ENCODE data around the gene ARHGAP12. TPM values are rescaled to one million over a fixed set of nuclear protein-coding genes. Genes with fewer than 3 reads are reported as not detected.

ARHGAP12 gene
- total and polyA plus RNA-seq, 5 experiments from 2014 or later = 9.9 to 35.0 (median 11.3) TPM

GRCh38 chr10:31945392-31945791, 16.8 kb upstream of the ARHGAP12 start:
- POLR2A ChIA-PET = no interaction called here
- H3K36me3 Mint-ChIP-seq = peaks cover 0 to under 1% (median 0%) of the 10 kb centered on the region in 3 donors
- H3K4me3 Mint-ChIP-seq = no peak overlapping the region
- H3K4me1 Mint-ChIP-seq = peaks cover 2 to 21% (median 5%) of the 10 kb centered on the region in 4 donors
- DNase-seq (no peak), ATAC-seq (no peak)
- no peaks in the 10 kb centered on the region for H3K27me3 Mint-ChIP-seq
- no peak overlapping the region for H3K27ac Mint-ChIP-seq
- H3K9me3 Mint-ChIP-seq = peaks cover 0 to 4% (median 0%) of the 10 kb centered on the region in 9 donors

- no peak for ATAC-seq
- Mint-ChIP-seq H3K4me3 (no peak overlapping the region), H3K27me3 (no peaks in the 10 kb centered on the region), H3K9me3 (no peaks in the 10 kb centered on the region), H3K27ac (no peak overlapping the region), H3K36me3 (no peaks in the 10 kb centered on the region), H3K4me1 (peaks cover 2 to 22% (median 5%) of the 10 kb centered on the region in 4 donors)
- POLR2A ChIA-PET = no interaction called here
- no peak for DNase-seq
Observed at GRCh38 chr10:31944071-31944433, 15.4 kb upstream of the ARHGAP12 start.

- no peak overlapping the region for H3K4me3 Mint-ChIP-seq
- no peak overlapping the region for H3K27ac Mint-ChIP-seq
- POLR2A ChIA-PET = no interaction called here
Observed at GRCh38 chr10:31942892-31943291, 14.3 kb upstream of the ARHGAP12 start.

GRCh38 chr10:31942435-31942834, 13.8 kb upstream of the ARHGAP12 start:
- no peaks in the 10 kb centered on the region for H3K36me3 Mint-ChIP-seq
- POLR2A ChIA-PET = no interaction called here
- no peak overlapping the region for H3K4me3 Mint-ChIP-seq
- no peak for ATAC-seq
- peaks cover 2 to 19% (median 5%) of the 10 kb centered on the region in 4 donors for H3K4me1 Mint-ChIP-seq
- H3K27me3 Mint-ChIP-seq = no peaks in the 10 kb centered on the region
- no peak overlapping the region for H3K27ac Mint-ChIP-seq
- H3K9me3 Mint-ChIP-seq = no peaks in the 10 kb centered on the region
- DNase-seq = no peak

More at GRCh38 chr10:31942892-31943291, 14.3 kb upstream of the ARHGAP12 start:
- H3K27me3 Mint-ChIP-seq = no peaks in the 10 kb centered on the region
- peaks cover 2 to 22% (median 5%) of the 10 kb centered on the region in 4 donors for H3K4me1 Mint-ChIP-seq
- H3K9me3 Mint-ChIP-seq = no peaks in the 10 kb centered on the region
- ATAC-seq (no peak), DNase-seq (no peak)
- no peaks in the 10 kb centered on the region for H3K36me3 Mint-ChIP-seq

GRCh38 chr10:31940839-31941653, 12.4 kb upstream of the ARHGAP12 start:
- H3K4me3 Mint-ChIP-seq = no peak overlapping the region
- H3K4me1 Mint-ChIP-seq = peaks cover 2 to 19% (median 6%) of the 10 kb centered on the region in 4 donors
- no peaks in the 10 kb centered on the region for H3K36me3 Mint-ChIP-seq
- H3K9me3 Mint-ChIP-seq = no peaks in the 10 kb centered on the region
- H3K27ac Mint-ChIP-seq = peak overlapping the region in 1 of 10 donors; percentile 41
- DNase-seq = no peak
- ATAC-seq = peak in 1 of 2 donors; percentile 11
- no peaks in the 10 kb centered on the region for H3K27me3 Mint-ChIP-seq
- POLR2A ChIA-PET = no interaction called here

GRCh38 chr10:31939797-31940708, 11.4 kb upstream of the ARHGAP12 start:
- no peak for ATAC-seq
- Mint-ChIP-seq H3K9me3 (no peaks in the 10 kb centered on the region), H3K27ac (no peak overlapping the region), H3K36me3 (no peaks in the 10 kb centered on the region), H3K4me3 (no peak overlapping the region), H3K27me3 (no peaks in the 10 kb centered on the region), H3K4me1 (peaks cover 2 to 18% (median 6%) of the 10 kb centered on the region in 4 donors)
- POLR2A ChIA-PET = no interaction called here
- no peak for DNase-seq

- no peak for ATAC-seq
- no peak for DNase-seq
- POLR2A ChIA-PET = no interaction called here
- H3K4me1 Mint-ChIP-seq = peaks cover 0 to 10% (median 6%) of the 10 kb centered on the region in 4 donors
- no peaks in the 10 kb centered on the region for H3K9me3 Mint-ChIP-seq
- no peak overlapping the region for H3K4me3 Mint-ChIP-seq
- H3K27ac Mint-ChIP-seq = no peak overlapping the region
- H3K27me3 Mint-ChIP-seq = no peaks in the 10 kb centered on the region
- no peaks in the 10 kb centered on the region for H3K36me3 Mint-ChIP-seq
Observed at GRCh38 chr10:31937371-31937770, 8.7 kb upstream of the ARHGAP12 start.

GRCh38 chr10:31936933-31937332, 8.3 kb upstream of the ARHGAP12 start:
- peaks cover 0 to 10% (median 6%) of the 10 kb centered on the region in 4 donors for H3K4me1 Mint-ChIP-seq
- H3K36me3 Mint-ChIP-seq = no peaks in the 10 kb centered on the region
- no peak overlapping the region for H3K4me3 Mint-ChIP-seq
- ATAC-seq (no peak), DNase-seq (no peak)
- POLR2A ChIA-PET = no interaction called here
- no peaks in the 10 kb centered on the region for H3K9me3 Mint-ChIP-seq
- H3K27me3 Mint-ChIP-seq = no peaks in the 10 kb centered on the region
- no peak overlapping the region for H3K27ac Mint-ChIP-seq

GRCh38 chr10:31936086-31936485, 7.5 kb upstream of the ARHGAP12 start:
- POLR2A ChIA-PET = interaction anchor here (0.7 kb wide), 1 partner anchor 75 kb away, joined by 3 read pairs; no protein-coding TSS in a partner anchor
- Mint-ChIP-seq H3K4me1 (peaks cover 0 to 8% (median 3%) of the 10 kb centered on the region in 4 donors), H3K9me3 (no peaks in the 10 kb centered on the region), H3K27ac (no peak overlapping the region), H3K27me3 (no peaks in the 10 kb centered on the region), H3K4me3 (no peak overlapping the region), H3K36me3 (no peaks in the 10 kb centered on the region)
- DNase-seq (no peak), ATAC-seq (no peak)

GRCh38 chr10:31935678-31936077, 7.0 kb upstream of the ARHGAP12 start:
- no peak for ATAC-seq
- no peaks in the 10 kb centered on the region for H3K27me3 Mint-ChIP-seq
- H3K36me3 Mint-ChIP-seq = no peaks in the 10 kb centered on the region
- H3K27ac Mint-ChIP-seq = no peak overlapping the region
- POLR2A ChIA-PET = interaction anchor here (0.7 kb wide), 1 partner anchor 74 kb away, joined by 3 read pairs; no protein-coding TSS in a partner anchor
- H3K9me3 Mint-ChIP-seq = no peaks in the 10 kb centered on the region
- DNase-seq = no peak
- no peak overlapping the region for H3K4me3 Mint-ChIP-seq
- peaks cover 0 to 7% (median under 1%) of the 10 kb centered on the region in 4 donors for H3K4me1 Mint-ChIP-seq

- Mint-ChIP-seq H3K27ac (no peak overlapping the region), H3K9me3 (no peaks in the 10 kb centered on the region), H3K36me3 (no peaks in the 10 kb centered on the region), H3K4me1 (peaks cover 8 to 18% (median 13%) of the 10 kb centered on the region in 4 donors), H3K27me3 (no peaks in the 10 kb centered on the region), H3K4me3 (no peak overlapping the region)
- POLR2A ChIA-PET = interaction anchor here (0.6 kb wide), 1 partner anchor 1230 kb away, joined by 3 read pairs; no protein-coding TSS in a partner anchor
- ATAC-seq = no peak
- no peak for DNase-seq
Observed at GRCh38 chr10:31932838-31933237, 4.2 kb upstream of the ARHGAP12 start.

- POLR2A ChIA-PET = interaction anchor here (1.2 kb wide), 1 partner anchor 1146 kb away, joined by 4 read pairs; no protein-coding TSS in a partner anchor
- H3K36me3 Mint-ChIP-seq = no peaks in the 10 kb centered on the region
- no peaks in the 10 kb centered on the region for H3K27me3 Mint-ChIP-seq
- peaks cover 16 to 37% (median 31%) of the 10 kb centered on the region in 4 donors for H3K4me1 Mint-ChIP-seq
- H3K9me3 Mint-ChIP-seq = no peaks in the 10 kb centered on the region
- ATAC-seq (no peak), DNase-seq (no peak)
- H3K4me3 Mint-ChIP-seq = peak overlapping the region in 4 of 10 donors; percentile 25 to 90 (median 86)
- H3K27ac Mint-ChIP-seq = peak overlapping the region in 3 of 10 donors; percentile 13 to 31 (median 21)
Observed at GRCh38 chr10:31930856-31931255, 2.2 kb upstream of the ARHGAP12 start.

Data from naive thymus-derived CD8-positive, alpha-beta T cell (primary cell).